GM10248 (cell line): ENCODE data around the gene NRAS.

ENCODE experiments used
- CTCF ChIA-PET: fragments of 300-600 bp; sonication (Branson Sonifier 250); formaldehyde crosslinking; extraction: SDS; loops from one replicate; lab custom pipeline; 2021; ENCODE audit warnings: antibody characterized with exemption; lab: Yijun Ruan, JAX
- POLR2A ChIA-PET: fragments of 350-650 bp; sonication (Branson Sonifier 250); formaldehyde crosslinking; extraction: SDS; loops from one replicate; lab custom pipeline; 2020; ENCODE audit warnings: antibody characterized with exemption; lab: Yijun Ruan, JAX
- DNase-seq: peaks from one replicate; pipeline ENCODE4 v3.0.0; 2012; ENCODE audit errors: extremely low spot score
- CTCF ChIP-seq: IDR thresholded peaks from 2 replicates; pipeline ENCODE4 v1.5.1; 2012; ENCODE audit warnings: mild to moderate bottlenecking, low read depth; ENCODE audit errors: extremely low read depth, missing control alignments, control extremely low read depth

Gene NRAS

GRCh38 chr1:114746450-114747121 is 30.0 kb upstream of the NRAS start:
- no peak for TF ChIP-seq CTCF
- POLR2A ChIA-PET: interaction anchor here (0.7 kb wide), 1 partner anchor 26 kb away, joined by 3 read pairs; no protein-coding TSS in a partner anchor
- CTCF ChIA-PET: interaction anchor here (1.0 kb wide), 1 partner anchor 10 kb away, joined by 3 read pairs; no protein-coding TSS in a partner anchor
- DNase-seq: peak; percentile 13

GRCh38 chr1:114745291-114745690 is 28.7 kb upstream of the NRAS start:
- no peak for DNase-seq
- ChIA-PET POLR2A (no interaction called here), CTCF (interaction anchor here (1.1 to 1.8 kb wide), 3 partner anchors 11 to 26 kb away, joined by 3 to 4 read pairs (median 4); no protein-coding TSS in a partner anchor)
- no peak for TF ChIP-seq CTCF

- ChIA-PET POLR2A (no interaction called here), CTCF (interaction anchor here (1.7 kb wide), 2 partner anchors 21 to 27 kb away, joined by 4 read pairs; no protein-coding TSS in a partner anchor)
- no peak for DNase-seq
- TF ChIP-seq CTCF: no peak
Measured at GRCh38 chr1:114741963-114742746, 25.6 kb upstream of the NRAS start.

- no peak for DNase-seq
- ChIA-PET CTCF (no interaction called here), POLR2A (no interaction called here)
- TF ChIP-seq CTCF: no peak
Measured at GRCh38 chr1:114740331-114740730, 23.8 kb upstream of the NRAS start.

GRCh38 chr1:114737314-114737849 is 20.8 kb upstream of the NRAS start:
- POLR2A ChIA-PET: no interaction called here
- no peak for TF ChIP-seq CTCF
- CTCF ChIA-PET: interaction anchor here (2.4 kb wide), 1 partner anchor 12 kb away, joined by 7 read pairs; no protein-coding TSS in a partner anchor
- no peak for DNase-seq

GRCh38 chr1:114735479-114735878 is 18.9 kb upstream of the NRAS start:
- no peak for TF ChIP-seq CTCF
- ChIA-PET POLR2A (no interaction called here), CTCF (no interaction called here)
- no peak for DNase-seq
